Activated CD4-positive, alpha-beta T cell treated with anti-CD3 and anti-CD28 coated beads, Interleukin-2, amount 50 U/mL, for 4 hours (primary cell): ENCODE measurements around the gene CYFIP1.
"Not testable (repeated sequence)": the region's sequence is repeated elsewhere in the genome, so short reads cannot be mapped to it uniquely, and the experiment has no call there.

Source experiments
- DNase-seq, 2 experiments: peaks; one replicate each; pipeline ENCODE4 v3.0.0-alpha.2; 2020

CYFIP1 gene

GRCh38 chr15:22980189-22981050 lies at the start of gene CYFIP1:
Gene CYFIP1, minus strand, starts transcription at chr15:22980368. Its CDS starts 33,083 bp downstream, at chr15:22947285.
- no peak for DNase-seq

- no peak for DNase-seq
Measured at GRCh38 chr15:23026218-23026617, 46.0 kb upstream of the CYFIP1 start.

GRCh38 chr15:23022156-23022555 lies 42.0 kb upstream of the CYFIP1 start:
- DNase-seq, result no peak

GRCh38 chr15:23014394-23015000 lies 34.3 kb upstream of the CYFIP1 start:
- no peak for DNase-seq

GRCh38 chr15:23013681-23014080 lies 33.5 kb upstream of the CYFIP1 start:
- DNase-seq, result no peak

- DNase-seq, result not testable (repeated sequence)
Measured at GRCh38 chr15:23012616-23013015, 32.4 kb upstream of the CYFIP1 start.

GRCh38 chr15:23003736-23004135 lies 23.6 kb upstream of the CYFIP1 start:
- no peak for DNase-seq

- no peak for DNase-seq
Measured at GRCh38 chr15:23002920-23003319, 22.8 kb upstream of the CYFIP1 start.

- DNase-seq, result no peak
Measured at GRCh38 chr15:22995795-22996194, 15.6 kb upstream of the CYFIP1 start.

- no peak for DNase-seq
Measured at GRCh38 chr15:22992024-22992326, 11.8 kb upstream of the CYFIP1 start.

- DNase-seq, result no peak
Measured at GRCh38 chr15:22989576-22990477, 9.7 kb upstream of the CYFIP1 start.

GRCh38 chr15:22988811-22989210 lies 8.6 kb upstream of the CYFIP1 start:
- no peak for DNase-seq

- DNase-seq, result not testable (repeated sequence)
Measured at GRCh38 chr15:22981931-22982330, 1.8 kb upstream of the CYFIP1 start.

GRCh38 chr15:22981051-22981840 lies 1.1 kb upstream of the CYFIP1 start:
- DNase-seq, result no peak

GRCh38 chr15:22979238-22980188 lies 655 bp downstream of the CYFIP1 start:
- DNase-seq, result peak in 1 of 2 experiments; percentile 6

- no peak for DNase-seq
Measured at GRCh38 chr15:22978691-22979237, 1.4 kb downstream of the CYFIP1 start.

- DNase-seq, result no peak
Measured at GRCh38 chr15:22974745-22975144, 5.4 kb downstream of the CYFIP1 start.

GRCh38 chr15:22973987-22974386 lies 6.2 kb downstream of the CYFIP1 start:
- no peak for DNase-seq

GRCh38 chr15:22973286-22973685 lies 6.9 kb downstream of the CYFIP1 start:
- no peak for DNase-seq

GRCh38 chr15:22969489-22969888 lies 10.7 kb downstream of the CYFIP1 start:
- DNase-seq, result no peak

- no peak for DNase-seq
Measured at GRCh38 chr15:22968366-22968765, 11.8 kb downstream of the CYFIP1 start.
